GM10847 (cell line): ENCODE results near the gene FCSK.

Experiments
- POLR2A ChIP-seq: IDR thresholded peaks from 2 replicates; pipeline ENCODE4 v1.6.1; 2011; ENCODE audit not compliant: insufficient read length; ENCODE audit errors: extremely low read depth

FCSK gene

DNA sequence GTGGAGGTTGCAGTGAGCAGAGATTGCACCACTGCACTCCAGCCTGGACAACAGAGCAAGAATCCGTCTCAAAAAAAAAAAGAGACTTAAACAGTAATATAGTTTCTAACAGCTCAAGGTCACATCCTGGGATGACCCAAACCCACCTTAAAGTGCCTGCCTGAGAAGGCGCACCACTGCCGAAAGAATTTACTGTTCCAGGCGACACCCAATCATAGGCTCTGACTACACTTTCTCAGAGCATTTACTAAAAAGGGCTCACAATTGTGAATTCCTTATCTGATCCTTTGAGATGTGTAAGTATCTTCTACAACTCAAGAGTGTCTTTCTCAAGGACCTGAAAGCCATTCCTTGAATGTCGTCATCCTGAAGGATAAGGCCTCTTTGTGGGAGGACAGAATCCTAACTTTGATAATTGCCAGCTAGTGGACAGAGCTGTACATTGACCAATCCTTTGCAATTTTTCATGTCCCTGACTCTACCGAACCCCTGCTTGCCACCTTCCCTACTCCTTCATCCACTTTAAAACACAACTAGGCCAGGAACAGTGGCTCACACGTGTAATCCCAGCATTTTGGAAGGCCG is 12.9 kb upstream of the FCSK start:
- TF ChIP-seq POLR2A: no peak

DNA sequence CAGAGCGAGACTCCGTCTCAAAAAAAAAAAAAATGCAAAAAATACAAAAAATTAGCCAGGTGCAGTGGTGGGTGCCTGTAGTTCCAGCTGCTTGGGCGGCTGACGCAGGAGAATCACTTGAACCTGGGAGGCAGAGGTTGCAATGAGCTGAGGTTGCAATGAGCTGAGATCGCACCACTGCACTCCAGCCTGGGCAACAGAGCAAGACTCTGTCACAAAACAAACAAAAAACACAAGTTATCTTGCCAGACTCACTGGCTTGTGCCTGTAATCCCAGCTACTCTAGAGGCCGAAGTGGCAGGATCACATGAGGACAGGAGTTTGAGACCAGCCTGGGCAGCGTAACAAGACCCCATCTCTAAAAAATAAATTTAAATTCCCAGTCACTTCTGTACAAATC is 12.1 kb upstream of the FCSK start:
- no peak for TF ChIP-seq POLR2A

DNA sequence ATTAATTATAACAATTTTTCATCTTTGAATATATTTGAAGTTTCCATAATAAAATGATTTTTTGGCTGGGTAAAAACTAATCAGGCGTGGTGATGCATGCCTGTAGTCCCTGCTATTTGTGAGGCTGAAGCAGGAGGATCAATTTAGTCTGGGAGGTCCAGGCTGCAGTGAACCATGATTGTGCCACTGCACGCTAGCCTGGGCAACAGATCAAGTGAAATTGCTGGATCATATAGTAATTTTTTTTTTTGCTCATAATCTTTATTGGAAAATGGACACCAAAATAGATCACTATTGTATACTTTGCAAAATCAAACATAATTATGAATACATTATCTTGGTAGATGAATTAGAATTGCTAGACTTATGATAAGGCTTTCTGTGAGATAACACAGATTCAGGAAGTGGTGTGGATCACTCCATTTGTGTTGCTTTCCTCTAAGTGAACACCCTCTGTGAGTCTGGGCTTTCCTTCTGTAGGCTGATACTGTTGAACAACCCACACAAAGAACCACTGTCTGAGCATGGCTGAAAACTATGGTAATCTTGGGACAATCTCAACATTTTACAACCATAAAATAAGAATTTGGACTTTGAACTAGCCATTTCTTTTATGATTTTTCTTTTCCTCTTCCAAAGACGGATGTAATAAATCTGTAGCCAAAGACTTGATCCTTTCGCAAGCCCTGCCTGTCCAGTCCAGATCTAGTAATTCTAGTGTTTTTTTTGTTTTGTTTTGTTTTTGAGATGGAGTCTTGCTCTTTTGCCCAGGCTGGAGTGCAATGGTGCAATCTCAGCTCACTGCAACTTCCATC is 9.9 kb upstream of the FCSK start:
- no peak for TF ChIP-seq POLR2A

DNA sequence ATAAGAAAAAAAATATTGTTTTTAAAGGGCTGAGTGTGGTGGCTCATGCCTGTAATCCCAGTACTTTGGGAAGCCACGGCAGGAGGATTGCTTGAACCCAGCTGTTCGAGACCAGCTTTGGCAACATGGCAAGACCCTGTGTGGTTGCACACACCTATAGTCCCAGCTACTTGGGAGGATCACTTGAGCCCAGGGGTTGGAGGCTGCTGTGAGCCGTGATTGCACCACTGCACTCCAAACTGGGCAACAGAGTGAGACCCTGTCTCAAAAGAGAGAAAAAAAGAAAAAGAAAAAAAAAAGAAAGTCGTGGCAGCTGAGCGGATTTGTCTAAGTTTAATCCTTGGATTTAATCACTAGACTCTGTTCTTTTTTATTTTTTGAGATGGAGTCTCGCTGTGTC is 6.3 kb upstream of the FCSK start:
- TF ChIP-seq POLR2A: no peak

DNA sequence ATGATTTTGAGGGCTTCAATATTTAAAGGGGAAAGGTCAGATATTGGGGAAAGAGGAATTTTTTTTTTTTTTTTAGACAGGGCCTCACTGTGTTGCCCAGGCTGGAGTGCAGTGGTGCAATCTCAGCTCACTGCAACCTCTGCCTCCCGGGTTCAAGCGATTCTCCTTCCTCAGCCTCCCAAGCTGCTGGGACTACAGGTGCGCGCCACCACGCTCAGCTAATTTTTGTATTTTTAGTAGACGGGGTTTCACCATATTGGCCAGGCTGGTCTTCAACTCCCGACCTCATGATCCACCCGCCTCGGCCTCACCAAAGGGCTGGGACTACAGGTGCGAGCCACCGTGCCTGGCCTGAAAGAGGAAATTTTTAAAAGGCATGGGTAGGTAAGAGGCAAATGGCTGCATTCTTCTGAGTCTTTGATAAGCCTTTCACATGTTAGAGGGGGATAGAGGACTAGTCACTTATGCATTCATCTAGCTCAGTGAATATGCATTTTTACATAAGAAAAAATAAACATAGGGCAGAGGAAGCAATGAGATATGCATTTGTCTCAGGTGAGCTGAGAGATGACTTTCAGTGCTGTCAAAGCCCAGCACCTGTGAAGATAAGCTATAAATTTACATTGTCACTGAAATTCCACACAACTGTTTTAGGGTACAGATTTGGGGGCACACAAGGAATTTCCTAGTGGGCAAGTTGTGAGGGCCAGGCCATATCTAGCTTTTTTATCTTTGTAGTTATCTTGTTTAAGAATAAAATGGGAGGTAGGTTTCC is 1.1 kb upstream of the FCSK start:
- no peak for TF ChIP-seq POLR2A

DNA sequence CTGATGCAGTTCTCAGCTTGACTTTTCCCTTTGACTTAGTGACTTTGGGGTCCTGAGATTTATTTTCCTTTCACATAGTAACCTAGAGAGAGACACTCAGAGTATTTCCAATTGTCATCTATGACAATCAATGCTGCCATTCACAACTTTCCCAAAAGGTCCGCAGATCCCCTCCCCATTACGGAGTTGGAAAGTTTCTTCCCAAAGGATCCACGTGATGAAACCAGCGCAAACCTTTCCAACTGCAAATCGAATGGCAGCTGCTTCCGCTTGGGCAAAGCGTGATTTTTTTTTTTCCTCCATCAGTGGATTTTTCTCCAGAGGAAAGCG is 538 bp upstream of the FCSK start:
- no peak for TF ChIP-seq POLR2A

DNA sequence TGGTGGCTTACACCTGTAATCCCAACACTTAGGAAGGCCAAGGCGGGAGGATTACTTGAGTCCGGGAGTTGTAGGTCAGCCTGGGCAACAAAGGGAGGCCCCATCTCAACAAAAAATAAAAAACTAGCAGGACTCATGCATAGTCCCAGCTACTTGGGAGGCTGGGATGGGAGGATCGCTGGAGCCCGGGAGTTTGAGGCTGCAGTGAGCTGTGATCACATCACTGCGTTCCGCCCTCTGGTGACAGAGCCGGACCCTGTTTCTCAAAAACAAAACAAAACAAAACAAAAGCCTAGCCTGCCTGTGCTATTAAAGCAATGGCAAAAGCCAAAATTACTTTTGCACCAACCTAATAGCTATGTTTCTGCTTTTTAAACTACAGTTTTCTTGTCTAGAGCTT is 1.5 kb downstream of the FCSK start:
- no peak for TF ChIP-seq POLR2A

DNA sequence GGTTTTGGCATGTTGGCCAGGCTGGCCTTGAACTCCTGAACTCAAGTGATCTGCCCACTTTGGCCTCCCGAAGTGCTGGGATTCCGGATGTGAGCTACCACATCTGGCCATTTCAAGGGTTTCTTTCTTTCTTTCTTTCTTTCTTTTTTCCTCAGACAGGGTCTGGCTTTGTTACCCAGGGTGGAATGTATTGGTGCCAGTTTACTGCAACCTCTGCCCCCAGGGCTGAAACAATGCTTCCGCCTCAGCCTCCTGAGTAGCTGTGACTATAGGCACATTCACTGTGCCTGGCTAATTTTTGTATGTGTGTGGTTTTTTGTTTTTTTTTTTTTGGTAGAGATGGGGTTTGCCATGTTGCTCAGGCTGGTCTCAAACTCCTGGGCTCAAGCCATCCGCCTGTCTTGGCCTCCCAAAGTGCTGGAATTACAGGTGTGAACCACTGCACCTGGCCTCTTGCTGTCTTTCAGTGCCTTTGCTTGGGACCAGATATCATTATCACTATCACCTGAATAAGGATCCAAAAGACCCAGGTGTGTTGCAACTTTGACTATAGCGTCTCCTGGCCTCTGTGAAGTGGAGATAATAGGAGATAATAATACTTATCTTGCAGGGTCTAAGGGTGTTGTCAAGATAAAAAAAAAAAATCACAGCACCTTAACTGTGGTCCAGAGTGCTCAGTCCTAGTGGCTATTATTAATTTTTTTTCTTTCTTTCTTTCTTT is 3.2 kb downstream of the FCSK start:
- no peak for TF ChIP-seq POLR2A

DNA sequence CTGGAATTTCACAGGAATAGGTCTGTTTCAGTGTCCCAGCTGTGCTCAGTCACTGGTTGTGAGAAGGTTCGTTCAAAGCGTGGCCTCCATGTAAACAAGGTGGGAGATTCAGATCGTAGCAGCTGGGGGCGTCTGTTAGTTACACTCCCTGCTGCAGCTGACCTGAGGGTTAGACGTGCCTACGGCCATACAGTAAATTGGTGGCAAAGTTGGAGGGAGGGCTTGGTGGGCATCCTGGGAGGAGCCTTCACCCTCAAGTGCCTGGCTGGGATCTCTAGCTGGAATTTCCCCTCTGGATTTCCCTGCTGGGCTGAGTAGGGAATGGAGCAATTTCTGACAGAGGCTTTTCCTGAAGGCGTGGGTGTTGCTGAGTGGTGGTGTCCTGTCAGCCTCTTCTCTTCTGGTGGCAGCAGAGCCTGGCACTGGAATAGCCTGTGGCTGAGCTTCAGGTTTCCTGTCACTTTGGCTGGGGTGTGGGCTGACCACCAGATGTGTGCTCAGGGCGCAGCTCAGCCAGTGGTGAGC is 6.4 kb downstream of the FCSK start:
- no peak for TF ChIP-seq POLR2A

DNA sequence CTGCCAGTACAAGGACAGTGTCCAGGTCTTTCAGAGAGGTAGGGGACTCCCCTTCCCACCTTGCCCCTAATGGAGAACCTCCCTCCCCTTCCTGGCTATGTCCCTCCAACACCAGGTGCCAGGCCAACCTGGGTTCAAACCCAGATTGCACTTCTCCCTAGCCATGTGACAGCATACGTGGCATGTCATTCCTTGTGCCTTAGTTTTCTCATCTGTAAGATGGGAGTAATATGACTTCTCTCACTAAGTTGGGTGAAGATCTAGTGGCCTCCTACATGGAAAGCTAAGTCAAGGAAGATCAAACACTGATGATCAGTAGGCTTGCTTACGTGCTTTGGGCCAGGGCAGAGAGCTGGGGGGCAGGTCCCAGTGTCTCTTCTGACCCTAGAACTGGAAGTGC is 8.8 kb downstream of the FCSK start:
- TF ChIP-seq POLR2A: no peak

DNA sequence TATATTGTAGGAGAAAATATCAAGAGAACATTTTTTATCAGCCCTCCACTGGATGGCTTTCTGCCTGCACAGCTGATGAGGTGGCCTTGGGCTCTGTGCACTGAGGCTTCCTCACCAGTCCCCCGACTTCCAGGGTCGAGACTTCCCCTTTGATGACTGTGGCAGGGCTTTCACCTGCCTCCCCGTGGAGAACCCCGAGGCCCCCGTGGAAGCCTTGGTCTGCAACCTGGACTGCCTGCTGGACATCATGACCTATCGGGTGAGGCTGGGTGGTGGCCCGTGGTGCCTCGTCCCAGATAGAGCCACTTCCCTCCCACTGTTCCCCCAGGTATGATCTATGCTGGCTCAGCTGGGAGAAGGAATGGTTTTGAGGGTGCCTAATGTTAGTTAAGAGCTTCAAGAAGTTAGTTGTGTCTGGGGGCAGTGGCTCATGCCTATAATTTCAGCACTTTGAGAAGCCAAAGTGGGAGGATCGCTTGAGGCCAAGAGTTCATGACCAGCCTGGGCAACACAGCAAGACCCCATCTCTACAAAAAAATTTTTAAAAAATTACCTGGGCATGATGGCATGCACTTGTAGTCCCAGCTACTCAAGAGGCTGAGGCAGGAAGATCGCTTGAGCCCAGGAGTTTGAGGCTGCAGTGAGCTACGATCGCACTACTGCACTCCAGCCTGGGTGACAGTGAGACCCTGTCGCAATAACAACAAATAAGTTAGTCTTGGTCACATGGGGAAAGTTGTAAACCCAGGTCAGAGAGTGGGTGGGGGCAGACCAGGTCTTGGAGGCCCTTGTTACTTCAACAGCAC is 11.8 kb downstream of the FCSK start:
- TF ChIP-seq POLR2A: no peak

DNA sequence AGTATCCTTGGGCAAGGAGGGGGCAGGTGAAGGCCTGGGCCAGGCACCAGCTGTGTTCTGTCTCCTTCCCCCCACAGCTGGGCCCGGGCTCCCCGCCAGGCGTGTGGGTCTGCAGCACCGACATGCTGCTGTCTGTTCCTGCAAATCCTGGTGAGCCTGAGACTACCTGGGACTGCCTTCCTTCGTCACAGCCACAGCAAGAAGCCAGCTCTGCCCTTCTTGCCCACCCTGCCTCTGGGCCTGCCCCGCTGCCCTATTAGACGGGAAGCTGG is 12.3 kb downstream of the FCSK start:
- no peak for TF ChIP-seq POLR2A

DNA sequence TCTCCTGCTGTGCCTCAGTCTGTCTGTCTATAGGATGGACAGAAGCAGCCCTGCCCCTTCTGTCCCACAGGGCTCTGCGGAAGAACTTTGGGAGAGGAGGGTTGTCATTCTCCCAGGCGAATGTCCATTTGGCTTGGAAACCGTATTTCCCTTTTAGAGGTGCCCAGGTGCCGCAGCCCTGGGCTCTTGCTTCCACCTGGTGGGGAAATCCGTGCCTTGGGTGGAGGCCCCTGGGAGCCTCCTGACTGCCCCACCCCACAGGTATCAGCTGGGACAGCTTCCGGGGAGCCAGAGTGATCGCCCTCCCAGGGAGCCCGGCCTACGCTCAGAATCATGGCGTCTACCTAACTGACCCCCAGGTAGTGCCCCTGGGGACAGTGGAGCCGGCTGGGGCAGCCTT is 12.7 kb downstream of the FCSK start:
- no peak for TF ChIP-seq POLR2A

DNA sequence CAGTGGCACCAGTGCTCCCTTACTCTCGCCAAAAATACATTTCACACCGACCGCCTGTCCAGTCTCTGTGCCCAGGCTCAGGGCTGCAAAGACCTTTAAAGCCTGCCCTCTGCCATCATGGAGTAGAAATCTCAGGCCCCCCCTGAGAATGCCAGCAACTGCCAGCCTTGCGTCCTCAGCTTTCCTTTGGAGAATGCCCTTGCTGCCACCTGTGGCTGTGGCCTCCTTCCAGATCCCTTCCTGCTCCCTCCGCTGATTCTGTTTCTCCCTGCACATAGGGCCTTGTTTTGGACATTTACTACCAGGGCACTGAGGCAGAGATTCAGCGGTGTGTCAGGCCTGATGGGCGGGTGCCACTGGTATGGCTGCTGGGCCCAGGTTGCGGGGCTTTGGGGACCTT is 13.2 kb downstream of the FCSK start:
- no peak for TF ChIP-seq POLR2A
